ENCODE results near the gene SCD.
"Not testable (repeated sequence)": the region's sequence is repeated elsewhere in the genome, so short reads cannot be mapped to it uniquely, and the experiment has no call there.

Gene SCD

DNA sequence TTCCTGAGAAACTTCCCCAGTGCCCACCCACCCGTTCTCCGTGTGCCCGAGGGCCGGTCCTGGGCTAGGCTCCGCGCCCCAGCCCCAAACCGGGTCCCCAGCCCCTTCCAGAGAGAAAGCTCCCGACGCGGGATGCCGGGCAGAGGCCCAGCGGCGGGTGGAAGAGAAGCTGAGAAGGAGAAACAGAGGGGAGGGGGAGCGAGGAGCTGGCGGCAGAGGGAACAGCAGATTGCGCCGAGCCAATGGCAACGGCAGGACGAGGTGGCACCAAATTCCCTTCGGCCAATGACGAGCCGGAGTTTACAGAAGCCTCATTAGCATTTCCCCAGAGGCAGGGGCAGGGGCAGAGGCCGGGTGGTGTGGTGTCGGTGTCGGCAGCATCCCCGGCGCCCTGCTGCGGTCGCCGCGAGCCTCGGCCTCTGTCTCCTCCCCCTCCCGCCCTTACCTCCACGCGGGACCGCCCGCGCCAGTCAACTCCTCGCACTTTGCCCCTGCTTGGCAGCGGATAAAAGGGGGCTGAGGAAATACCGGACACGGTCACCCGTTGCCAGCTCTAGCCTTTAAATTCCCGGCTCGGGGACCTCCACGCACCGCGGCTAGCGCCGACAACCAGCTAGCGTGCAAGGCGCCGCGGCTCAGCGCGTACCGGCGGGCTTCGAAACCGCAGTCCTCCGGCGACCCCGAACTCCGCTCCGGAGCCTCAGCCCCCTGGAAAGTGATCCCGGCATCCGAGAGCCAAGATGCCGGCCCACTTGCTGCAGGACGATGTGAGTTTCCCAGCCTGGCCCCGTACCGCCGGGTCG, at the start of gene SCD:
Gene SCD, plus strand, starts transcription at position 469 of the 803 bp plus-strand sequence. Its CDS starts 272 bp downstream, at position 741.
- peak; percentile 83 to 88 for DNase-seq

DNA sequence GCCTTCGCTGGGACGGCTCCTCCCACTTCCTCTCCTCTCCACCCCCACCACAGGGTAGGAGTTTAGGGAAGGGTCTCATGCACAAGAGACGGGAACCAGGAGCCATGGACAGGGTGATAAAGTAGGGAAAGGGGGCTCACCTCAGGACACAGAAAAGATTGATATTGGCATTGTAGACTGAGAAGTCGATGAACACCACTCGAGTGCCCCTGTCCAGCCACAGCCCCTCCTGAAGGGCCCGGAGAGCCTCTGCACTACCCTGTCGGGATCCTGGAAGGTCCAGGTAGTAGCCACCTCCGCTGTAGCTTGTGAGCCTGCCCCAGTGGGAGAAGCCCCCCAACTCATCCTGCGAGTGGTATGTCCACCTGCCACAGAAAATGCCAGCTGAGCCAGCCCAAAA, 49.8 kb upstream of the SCD start:
- DNase-seq: no peak

- DNase-seq: not testable (repeated sequence)
Observed at GRCh38 chr10:100301123-100301522, 45.9 kb upstream of the SCD start.

DNA sequence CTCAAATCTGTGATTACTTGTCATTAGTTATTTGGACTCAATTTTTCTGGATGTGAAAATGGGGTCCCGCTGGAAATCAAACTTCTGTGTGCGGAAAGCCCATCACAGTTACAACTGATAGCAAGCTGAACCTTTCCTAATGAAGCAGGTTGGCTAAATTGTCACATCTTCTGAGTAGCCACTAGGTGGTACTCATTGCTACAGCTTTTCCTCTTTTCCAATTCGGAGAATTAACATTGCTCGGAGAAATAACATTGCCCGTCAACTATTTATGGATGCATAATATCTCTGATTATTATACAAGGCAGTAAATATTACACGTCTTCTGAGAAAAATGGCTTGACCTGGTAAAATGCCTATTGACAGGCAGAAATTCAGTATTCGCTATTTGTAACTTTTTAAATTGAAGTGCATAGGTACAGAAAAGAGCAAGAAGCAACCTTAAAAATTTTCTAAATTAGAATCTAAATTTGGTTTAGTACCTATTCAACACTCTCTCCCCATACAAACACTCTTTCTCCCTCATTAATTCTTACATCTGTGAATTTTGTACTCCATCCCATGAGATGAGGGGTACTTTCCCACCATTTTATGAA, 43.2 kb upstream of the SCD start:
- no peak for DNase-seq

DNA sequence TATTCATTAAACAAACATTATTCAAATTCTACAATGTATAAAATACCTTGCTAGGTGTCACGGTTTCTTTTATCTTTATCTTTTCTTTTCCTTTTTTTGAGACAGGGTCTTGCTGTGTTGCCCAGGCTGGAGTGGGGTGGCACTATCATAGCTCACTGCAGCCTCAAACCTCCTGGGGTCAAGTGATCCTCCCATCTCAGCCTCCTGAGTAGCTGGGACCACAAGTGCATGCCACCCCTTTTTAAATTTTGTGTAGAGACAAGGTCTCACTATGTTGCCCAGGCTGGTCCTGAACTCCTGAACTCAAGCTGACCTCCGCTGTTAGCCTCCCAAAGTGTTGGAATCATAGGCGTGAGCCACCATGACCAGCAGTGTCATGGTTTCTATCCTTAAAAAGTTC, 42.6 kb upstream of the SCD start:
- DNase-seq: no peak

DNA sequence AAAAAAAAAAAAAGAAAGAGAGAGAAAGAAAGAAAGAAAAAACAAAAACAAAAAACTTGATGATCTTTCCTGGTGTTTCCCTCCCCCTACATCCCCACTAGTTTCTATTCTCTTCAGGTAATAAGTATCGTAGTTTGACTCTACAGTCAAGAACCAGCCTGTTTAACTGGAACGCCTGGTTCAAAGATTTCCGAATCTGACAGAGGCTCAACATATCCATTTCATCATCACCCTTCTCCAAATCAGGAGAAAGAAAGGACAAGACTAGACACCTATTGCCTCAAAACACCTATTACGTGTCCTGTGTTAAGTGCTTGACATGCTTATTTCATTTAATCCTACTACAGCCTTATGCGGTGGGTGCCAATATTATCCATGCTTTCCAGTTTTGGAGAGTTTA, 40.2 kb upstream of the SCD start:
- DNase-seq: no peak

- DNase-seq: no peak
Observed at GRCh38 chr10:100307684-100308083, 39.3 kb upstream of the SCD start.

- DNase-seq: no peak
Observed at GRCh38 chr10:100311298-100311697, 35.7 kb upstream of the SCD start.

DNA sequence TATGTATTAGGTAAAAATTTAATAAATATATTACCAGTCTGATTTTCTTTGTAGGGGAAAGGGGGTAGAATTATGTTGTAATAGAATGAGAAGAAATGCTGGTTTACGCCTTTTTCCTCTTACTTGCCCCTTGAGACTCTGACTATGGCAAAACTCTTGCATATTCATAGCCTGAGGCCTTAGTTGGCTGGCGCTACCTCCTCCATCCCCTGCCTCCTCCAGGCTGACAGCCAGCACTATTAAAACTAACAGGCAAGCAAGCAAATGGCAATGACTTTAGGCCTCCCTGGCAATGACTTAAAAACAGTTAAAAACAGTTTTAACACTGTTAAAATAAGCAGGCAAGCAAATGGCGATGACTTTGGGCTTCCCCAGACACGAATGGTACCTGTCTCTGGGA, 31.4 kb upstream of the SCD start:
- no peak for DNase-seq

DNA sequence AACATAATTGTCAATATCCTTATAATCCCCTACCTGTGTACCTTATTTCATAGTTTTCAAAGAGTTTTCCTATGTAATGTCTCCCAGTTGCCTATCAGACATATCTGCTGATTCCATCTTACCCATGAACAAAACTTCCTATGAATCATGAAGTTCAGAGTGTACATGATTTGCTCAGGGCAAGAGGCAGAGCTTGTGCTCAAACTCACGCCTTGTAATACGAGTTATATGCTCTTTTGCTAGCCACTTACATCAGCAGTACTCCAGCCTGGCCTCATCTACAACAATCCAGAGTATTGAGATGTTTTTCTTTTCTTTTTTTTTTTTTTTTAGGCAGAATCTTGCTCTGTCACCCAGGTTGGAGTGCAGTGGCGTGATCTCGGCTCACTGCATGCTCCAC, 28.8 kb upstream of the SCD start:
- DNase-seq: no peak

DNA sequence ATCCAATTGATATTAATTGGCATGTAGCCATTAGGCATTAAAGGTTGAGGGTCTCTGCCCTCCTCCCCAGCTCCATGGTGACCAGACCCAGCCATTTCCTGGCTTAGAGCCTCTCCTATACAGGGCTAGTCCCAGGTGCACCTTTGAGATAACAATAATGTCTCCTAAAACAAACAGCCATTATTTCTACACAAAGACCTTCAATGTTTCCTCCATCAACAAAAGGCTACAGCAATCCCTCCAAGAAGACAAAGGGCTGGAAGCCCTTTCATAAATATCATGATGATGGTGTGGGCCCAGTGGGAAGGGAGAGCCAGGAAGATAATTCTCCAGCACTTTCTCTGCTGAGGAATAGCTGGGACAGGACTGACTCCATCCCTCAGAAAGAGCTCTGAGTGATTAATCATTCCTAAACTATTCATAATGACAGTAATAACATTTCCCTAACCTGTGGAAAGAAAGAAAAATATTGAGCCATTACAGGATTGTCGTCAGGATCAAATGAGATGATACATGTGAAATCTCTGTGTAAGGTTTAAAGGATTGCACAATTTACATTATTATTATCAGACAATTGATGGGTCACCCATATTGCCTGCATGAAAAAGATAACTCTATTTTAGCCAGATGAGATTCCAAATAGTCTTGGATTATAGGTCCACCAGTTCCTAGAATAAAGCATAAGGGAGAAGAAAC, 27.2 kb upstream of the SCD start:
- DNase-seq: no peak

DNA sequence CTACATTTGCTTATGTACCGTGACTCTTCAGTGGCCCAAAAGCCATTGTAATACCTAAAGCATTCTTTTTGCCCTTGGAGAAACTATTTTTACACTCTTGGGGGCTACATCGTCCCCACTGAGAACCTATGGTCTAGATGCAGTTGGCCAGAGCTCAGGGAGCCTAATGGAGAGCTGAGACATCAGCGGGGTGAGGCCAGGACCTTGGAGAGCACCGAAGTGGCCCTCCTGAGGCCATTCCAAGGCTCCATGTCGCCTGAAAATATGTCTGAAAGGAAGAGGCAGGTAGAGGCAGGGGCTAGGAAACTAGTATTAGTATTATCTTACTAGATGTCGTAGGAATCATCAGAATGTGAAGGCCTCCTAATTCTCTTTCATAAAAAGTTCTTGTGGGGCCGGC, 21.9 kb upstream of the SCD start:
- DNase-seq: no peak

GRCh38 chr10:100327007-100327717, 19.9 kb upstream of the SCD start:
- peak; percentile 17 to 69 for DNase-seq

DNA sequence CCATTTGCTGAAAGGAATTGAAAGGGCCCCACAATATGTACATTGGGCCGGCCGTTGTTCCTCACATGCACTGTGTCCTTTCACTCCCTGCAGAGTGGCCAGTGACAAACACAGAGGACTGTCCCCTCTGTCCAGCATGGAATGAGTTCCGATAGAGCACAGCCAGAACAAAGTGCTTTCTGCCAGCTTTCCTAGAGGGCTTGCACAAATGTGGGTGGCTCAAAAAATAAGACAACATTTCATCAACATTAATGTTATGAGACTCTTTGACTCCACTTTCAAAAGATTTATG, 19.4 kb upstream of the SCD start:
- DNase-seq: no peak

- DNase-seq: no peak
Observed at GRCh38 chr10:100328198-100328597, 18.8 kb upstream of the SCD start.

- no peak for DNase-seq
Observed at GRCh38 chr10:100330079-100330478, 17.0 kb upstream of the SCD start, which contains the start of gene PKD2L1. TSS of gene PKD2L1 (minus strand) at chr10:100330228. CDS start at chr10:100330103, 125 bp downstream.

DNA sequence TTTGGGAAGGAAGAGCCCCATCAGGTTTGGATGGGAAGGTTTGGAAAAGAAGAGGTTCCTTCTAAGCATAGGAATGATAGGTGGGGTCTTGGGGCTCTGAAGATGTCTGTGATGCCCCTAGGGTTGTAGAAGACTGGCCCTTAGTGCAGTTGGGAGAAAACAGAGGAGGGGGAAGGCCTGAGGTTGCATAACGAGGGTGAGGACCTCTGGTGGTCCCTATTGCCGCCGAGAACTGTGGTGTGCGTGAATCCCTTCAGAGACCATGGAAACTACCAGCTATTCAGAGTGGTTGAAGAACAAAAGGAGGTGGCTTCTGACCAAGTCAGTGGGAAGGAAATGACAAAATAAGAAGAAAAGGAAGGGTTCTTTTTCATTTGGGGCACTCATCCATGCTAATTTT, 13.9 kb upstream of the SCD start:
- no peak for DNase-seq

- DNase-seq: no peak
Observed at GRCh38 chr10:100333661-100334440, 13.2 kb upstream of the SCD start.

- DNase-seq: no peak
Observed at GRCh38 chr10:100334762-100335161, 12.3 kb upstream of the SCD start.

- peak; percentile 75 to 79 for DNase-seq
Observed at GRCh38 chr10:100338434-100339036, 8.5 kb upstream of the SCD start.

GRCh38 chr10:100339236-100339635, 7.8 kb upstream of the SCD start:
- DNase-seq: peak in 1 of 2 donors; percentile 40
